GM12878 (cell line): Measurements from ENCODE around the gene ANTXR2.

ENCODE experiments used
- CHD4 ChIP-seq: fragments of 200-600 bp; sonication (generic); IDR thresholded peaks from 2 replicates; pipeline ENCODE4 v1.6.1; 2016; ENCODE audit warnings: mild to moderate bottlenecking
- EP300 ChIP-seq, 2 experiments: fragments of 150-350 bp in 1 of 2; IDR thresholded peaks; 2 replicates each; pipeline ENCODE4 v1.6.1; 2011 to 2012; ENCODE audit warnings: low read depth in 2 of 2, low read length in 2 of 2, borderline replicate concordance in 1 of 2, improper control_type of control experiment in 1 of 2, inconsistent platforms in 1 of 2; ENCODE audit not compliant: control insufficient read depth in 1 of 2
- POLR2A ChIP-seq: IDR thresholded peaks from 2 replicates; pipeline ENCODE4 v1.6.1; 2011; ENCODE audit warnings: low read depth, mild to moderate bottlenecking, low read length
- TF ChIP-seq, protein P1 (sequence below), 3 experiments: IDR thresholded peaks in 2 of 3; conservative IDR thresholded peaks in 1 of 3; 2 replicates each; pipeline ENCODE4 v1.5.1; 2011; ENCODE audit warnings: low read depth in 3 of 3, low read length in 3 of 3, mild to moderate bottlenecking in 3 of 3, control low read depth in 2 of 3, moderate library complexity in 2 of 3, inconsistent platforms in 1 of 3, mixed read lengths in 1 of 3; ENCODE audit not compliant: control insufficient read depth in 2 of 3, insufficient read depth in 1 of 3; ENCODE audit errors: extremely low read depth in 1 of 3

- TF ChIP-seq POLR2A (no peak), CHD4 (no peak), EP300 (IDR thresholded peaks at IDR 0.05; ENCODE audit: borderline replicate concordance in 1 of 2, control insufficient read depth in 1 of 2, low read depth in 2 of 2, low read length in 2 of 2) (peak in 1 of 2 experiments; percentile 33; a peak in 1 of 4 replicates)
- TF ChIP-seq, protein P1, sequence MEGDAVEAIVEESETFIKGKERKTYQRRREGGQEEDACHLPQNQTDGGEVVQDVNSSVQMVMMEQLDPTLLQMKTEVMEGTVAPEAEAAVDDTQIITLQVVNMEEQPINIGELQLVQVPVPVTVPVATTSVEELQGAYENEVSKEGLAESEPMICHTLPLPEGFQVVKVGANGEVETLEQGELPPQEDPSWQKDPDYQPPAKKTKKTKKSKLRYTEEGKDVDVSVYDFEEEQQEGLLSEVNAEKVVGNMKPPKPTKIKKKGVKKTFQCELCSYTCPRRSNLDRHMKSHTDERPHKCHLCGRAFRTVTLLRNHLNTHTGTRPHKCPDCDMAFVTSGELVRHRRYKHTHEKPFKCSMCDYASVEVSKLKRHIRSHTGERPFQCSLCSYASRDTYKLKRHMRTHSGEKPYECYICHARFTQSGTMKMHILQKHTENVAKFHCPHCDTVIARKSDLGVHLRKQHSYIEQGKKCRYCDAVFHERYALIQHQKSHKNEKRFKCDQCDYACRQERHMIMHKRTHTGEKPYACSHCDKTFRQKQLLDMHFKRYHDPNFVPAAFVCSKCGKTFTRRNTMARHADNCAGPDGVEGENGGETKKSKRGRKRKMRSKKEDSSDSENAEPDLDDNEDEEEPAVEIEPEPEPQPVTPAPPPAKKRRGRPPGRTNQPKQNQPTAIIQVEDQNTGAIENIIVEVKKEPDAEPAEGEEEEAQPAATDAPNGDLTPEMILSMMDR (IDR thresholded peaks at IDR 0.05 in 2 of 3, conservative IDR thresholded peaks at IDR 0.05 in 1 of 3; ENCODE audit: control insufficient read depth in 2 of 3, extremely low read depth in 1 of 3, insufficient read depth in 1 of 3, low read depth in 3 of 3, low read length in 3 of 3), result no peak
Measured at GRCh38 chr4:80007745-80008149, 65.3 kb downstream of the ANTXR2 start.
